HG03175 (cell line): ENCODE data around the gene STXBP5L.
"Not testable (repeated sequence)": the region's sequence is repeated elsewhere in the genome, so short reads cannot be mapped to it uniquely, and the experiment has no call there.

ENCODE experiments used
- ATAC-seq: cut with Tn5 transposase; IDR thresholded peaks from one replicate; pipeline ENCODE4 v1.9.1; 2021; ENCODE audit warnings: mild to moderate bottlenecking, moderate library complexity; ENCODE audit not compliant: unreplicated experiment

The STXBP5L gene

DNA sequence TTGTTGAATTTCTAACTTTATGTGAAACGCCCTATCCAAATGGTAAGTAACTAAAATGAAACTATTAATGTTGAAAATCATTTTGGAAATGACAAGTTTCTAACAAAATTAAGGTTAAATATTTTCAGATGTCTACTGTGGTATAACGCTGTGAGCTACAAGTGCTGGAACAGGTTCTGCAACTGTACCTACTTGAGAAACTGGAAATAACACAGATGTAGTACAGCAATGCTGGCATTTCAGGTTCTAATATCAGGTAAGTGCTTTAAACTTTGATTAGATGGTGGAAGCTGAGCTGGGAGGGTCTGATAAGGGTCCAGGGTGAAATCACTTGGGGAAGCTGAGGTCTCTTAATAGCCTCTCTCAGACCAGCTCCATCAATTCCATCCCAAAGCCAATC, 315.1 kb downstream of the STXBP5L start:
- no peak for ATAC-seq

- ATAC-seq: no peak
Measured at GRCh38 chr3:121228971-121229370, 321.0 kb downstream of the STXBP5L start.

DNA sequence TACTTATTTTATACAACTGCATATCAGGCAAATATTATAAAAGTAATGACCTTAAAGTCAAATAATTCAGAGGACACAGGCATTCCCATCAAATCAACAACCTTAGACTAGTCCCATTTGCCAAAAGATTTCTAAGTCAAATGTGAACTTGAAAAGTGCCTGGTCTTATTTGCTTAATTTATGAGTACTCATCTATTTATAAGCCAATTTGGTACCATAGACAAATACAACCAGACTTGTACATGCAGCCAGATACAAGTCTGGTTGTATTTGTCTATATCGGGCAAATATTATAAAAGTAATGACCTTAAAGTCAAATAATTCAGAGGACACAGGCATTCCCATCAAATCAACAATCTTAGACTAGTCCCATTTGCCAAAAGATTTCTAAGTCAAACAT, 322.2 kb downstream of the STXBP5L start:
- ATAC-seq: not testable (repeated sequence)

- ATAC-seq: no peak
Measured at GRCh38 chr3:121231872-121232271, 323.9 kb downstream of the STXBP5L start.

GRCh38 chr3:121232309-121233225, 324.6 kb downstream of the STXBP5L start:
- ATAC-seq: no peak

DNA sequence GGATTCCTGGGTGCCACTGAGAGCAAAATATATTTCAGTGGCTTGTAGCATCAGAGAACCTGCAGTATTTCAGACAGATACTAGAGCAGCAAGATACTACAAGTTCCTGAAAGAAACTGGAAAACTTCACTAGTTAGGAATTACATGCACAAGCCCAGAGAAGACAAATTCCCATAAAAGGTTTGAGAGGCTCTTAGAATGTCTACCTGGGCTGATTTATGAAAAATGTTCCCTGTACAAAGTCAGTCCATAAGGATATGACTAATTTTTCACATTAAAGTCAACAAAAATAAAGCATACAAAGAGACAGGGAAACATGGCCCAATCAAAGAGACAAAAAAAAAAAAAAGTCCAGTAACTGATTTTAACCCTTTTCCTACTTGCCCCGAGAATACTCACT, 335.2 kb downstream of the STXBP5L start:
- ATAC-seq: no peak

- no peak for ATAC-seq
Measured at GRCh38 chr3:121252676-121253075, 344.7 kb downstream of the STXBP5L start.

DNA sequence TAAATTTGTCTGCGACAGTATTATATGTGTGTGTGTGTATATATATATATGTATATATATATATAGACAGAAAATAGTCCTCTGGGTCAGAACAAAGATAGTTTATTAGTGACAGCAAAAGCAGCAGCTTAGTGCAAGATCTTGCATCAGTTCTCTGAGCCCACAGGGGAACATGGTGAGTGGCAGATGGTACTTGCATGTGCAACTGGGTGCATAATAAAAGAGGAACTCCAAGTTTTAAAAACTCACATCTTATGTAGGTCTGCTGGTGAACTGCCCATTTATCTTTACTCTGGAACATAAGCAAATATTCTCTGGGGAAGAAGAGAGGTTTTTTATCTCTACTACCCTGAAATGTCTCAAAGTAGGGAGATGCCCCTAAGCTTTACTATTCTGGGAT, 361.4 kb downstream of the STXBP5L start:
- no peak for ATAC-seq

DNA sequence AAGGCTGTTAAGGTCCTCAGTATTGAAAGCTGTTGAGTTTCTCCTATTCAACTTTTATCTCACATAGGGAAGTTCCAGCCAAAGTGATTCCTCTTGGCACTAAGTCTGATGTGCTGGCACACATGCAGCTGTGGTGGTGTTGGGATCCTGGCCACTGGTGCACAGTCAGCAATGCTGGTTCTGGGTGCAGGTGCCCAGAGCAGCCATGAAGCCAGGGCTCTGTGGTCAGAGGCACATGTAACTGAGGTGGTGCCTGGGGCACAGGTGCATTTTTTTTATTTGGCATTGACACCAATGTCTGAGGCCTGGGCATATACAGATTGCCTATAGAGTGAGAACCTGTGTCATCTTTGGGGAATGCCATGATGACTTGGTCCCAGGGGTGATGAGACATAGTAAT, 366.4 kb downstream of the STXBP5L start:
- ATAC-seq: no peak

DNA sequence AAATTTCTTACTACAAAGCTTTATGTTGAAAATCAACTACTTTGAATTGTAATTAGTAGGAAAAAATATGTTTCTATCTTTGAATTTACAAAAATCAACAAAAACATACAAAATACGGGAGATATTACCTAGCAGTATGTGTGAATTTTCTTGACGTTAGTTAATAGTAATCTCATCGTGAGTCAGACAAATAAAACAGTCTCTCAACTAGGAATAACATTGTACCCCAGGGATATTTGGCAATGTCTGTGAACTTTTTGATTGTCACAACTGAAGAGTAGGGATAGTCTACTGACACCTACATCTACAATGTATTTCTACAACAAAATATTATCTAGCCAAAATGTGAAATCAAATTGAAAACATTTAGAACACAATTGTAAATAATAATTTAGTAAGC, 387.4 kb downstream of the STXBP5L start:
- no peak for ATAC-seq

DNA sequence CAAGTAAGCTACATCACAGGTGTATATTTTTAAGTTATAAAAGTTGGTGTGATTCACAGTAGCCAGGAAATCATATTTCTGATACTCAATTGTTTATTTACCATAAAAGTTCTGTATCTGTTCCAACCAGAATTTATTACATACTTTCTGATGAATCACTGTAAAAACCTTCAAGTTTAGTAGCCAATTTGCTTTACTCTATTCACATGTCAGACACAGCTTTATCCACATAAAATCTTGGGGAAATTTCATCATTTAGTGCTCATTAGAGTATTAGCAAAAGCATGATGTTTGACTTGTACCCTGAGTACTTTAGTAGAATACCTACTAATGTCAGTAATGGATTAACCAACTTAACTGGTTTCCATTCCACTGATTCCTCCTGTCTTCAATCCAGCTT, 388.0 kb downstream of the STXBP5L start:
- ATAC-seq: no peak

GRCh38 chr3:121324320-121324719, 416.3 kb downstream of the STXBP5L start:
- ATAC-seq: no peak

DNA sequence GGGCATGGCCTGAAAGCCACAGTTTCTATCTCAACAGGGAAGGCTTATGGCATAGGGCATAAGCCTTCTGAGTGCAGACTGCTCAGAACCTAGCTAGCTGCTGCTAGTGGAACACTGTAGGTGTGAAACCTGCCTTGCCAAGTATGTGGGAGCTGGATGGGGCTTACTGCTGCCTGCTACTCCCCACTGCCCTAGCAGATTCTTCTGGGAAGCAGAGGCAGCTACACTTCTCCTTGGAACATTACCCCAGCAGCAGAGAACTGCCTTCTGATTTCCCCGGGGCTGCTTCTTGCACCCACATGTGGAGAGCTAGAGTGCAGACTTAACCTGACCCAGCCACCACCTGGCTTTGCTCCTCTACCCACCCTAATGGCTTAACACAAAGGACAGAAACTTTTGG, 422.1 kb downstream of the STXBP5L start:
- no peak for ATAC-seq

GRCh38 chr3:121330634-121331033, 422.6 kb downstream of the STXBP5L start:
- no peak for ATAC-seq

DNA sequence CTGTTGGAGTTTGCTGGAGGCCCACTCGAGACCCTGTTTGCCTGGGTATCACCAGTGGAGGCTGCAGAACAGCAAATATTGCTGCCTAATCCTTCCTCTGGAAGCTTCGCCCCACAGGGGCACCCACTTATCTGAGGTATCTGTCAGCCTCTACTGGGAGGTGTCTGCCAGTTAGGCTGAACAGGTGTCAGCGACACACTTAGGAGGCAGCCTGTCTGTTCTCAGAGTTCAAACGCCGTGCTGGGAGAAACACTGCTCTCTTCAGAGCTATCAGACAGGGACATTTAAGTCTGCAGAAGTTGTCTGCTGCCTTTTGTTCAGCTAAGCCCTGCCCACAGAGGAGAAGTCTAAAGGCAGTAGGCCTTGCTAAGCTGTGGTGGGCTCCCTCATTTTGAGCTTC, 448.0 kb downstream of the STXBP5L start:
- not testable (repeated sequence) for ATAC-seq

GRCh38 chr3:121362035-121362734, 454.2 kb downstream of the STXBP5L start:
- ATAC-seq: peak; percentile 55

DNA sequence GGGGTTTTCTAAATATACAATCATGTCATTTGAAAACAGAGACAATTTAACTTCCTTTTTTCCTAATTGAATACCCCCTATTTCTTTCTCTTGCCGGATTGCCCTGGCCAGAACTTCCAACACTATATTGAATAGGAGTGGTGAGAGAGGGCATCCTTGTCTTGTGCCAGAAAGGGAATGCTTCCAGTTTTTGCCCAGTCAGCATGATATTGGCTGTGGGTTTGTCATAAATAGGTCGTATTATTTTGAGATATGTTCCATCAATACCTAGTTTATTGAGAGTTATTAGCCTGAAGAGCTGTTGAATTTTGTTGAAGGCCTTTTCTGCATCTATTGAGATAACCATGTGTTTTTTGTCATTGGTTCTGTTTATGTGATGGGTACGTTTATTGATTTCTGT, 480.3 kb downstream of the STXBP5L start:
- ATAC-seq: not testable (repeated sequence)

DNA sequence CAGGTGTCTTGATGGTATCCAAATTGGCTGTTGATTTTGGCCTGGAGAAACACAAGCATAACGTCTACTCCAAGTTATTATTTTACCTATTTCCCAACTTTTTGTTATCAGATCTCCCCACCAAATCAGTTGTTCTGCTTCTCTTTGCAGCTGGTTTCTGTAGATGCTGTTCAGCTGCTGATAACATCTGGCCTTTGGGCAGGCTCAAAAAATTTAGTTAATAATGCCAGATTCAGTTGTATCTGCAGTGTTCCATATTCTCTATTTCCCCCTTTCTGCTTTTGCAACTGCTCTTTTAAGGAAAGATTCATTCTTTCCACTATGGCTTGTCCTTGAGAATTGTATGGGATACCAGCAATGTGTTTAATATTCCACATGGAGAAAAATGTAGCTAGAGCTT, 488.0 kb downstream of the STXBP5L start:
- ATAC-seq: not testable (repeated sequence)

GRCh38 chr3:121398051-121398450, 490.0 kb downstream of the STXBP5L start:
- ATAC-seq: not testable (repeated sequence)

DNA sequence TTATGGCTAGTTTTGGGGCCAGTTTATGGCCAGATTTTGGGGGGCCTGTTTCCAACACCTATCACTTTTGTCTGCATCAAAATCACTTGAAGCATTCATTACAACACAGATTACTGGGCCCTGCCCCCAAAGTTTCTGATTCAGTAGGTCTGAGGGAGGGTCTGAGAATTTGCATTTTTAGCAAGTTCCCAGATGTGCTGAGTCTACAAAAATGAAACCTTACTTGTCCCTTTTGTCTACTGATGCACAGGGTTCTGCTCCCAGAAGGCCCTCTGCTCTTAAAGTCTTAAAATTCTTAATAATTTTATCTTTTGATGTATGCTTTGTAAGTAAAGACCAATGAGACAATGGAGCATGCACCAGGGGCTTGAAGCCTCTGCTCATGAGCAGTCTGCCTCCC, 491.8 kb downstream of the STXBP5L start:
- no peak for ATAC-seq

GRCh38 chr3:121405631-121406030, 497.6 kb downstream of the STXBP5L start:
- ATAC-seq: no peak

DNA sequence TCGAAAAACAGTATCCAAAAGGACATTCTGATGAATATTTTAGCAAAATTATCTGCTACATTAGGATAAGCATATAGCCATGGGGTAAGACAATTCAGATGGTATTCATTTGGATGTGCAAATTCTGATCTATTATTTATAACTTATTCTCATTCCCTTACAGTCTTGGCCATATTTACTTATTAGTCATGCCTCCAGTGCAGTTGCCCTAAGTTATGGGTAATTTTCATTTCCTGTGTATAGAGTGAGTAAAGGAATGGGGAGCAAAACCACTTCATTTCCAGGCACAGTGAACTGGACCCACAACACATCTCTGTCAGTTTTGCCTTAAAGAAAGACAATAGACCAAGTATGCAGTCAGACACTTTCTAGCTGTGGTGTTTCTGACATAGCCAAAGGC, 503.5 kb downstream of the STXBP5L start:
- ATAC-seq: no peak
